HUDEP-2 (cell line): ENCODE measurements around the gene TAMM41.
"Not testable (repeated sequence)": the region's sequence is repeated elsewhere in the genome, so short reads cannot be mapped to it uniquely, and the experiment has no call there.

ENCODE experiments used
- DNase-seq, 76 experiments: peaks; one replicate each; lab custom pipeline; 2025; ENCODE audit not compliant: unreplicated experiment in 76 of 76; lab: John Stamatoyannopoulos, UW

The TAMM41 gene

GRCh38 chr3:11770477-11771391 lies 76.0 kb downstream of the TAMM41 start:
- DNase-seq = peak in 16 of 76 experiments; percentile 1 to 48 (median 16)

GRCh38 chr3:11769704-11770476 lies 76.8 kb downstream of the TAMM41 start:
- DNase-seq = no peak

GRCh38 chr3:11768604-11769003 lies 78.1 kb downstream of the TAMM41 start:
- DNase-seq = no peak

- DNase-seq = no peak
These were observed 81.7 kb downstream of the TAMM41 start for GRCh38 chr3:11764931-11765363.

GRCh38 chr3:11759996-11760395 lies 86.7 kb downstream of the TAMM41 start:
- DNase-seq = no peak

- no peak for DNase-seq
These were observed 88.8 kb downstream of the TAMM41 start for GRCh38 chr3:11757929-11758328.

GRCh38 chr3:11757441-11757875 lies 89.2 kb downstream of the TAMM41 start:
- no peak for DNase-seq

GRCh38 chr3:11755276-11755675 lies 91.4 kb downstream of the TAMM41 start:
- no peak for DNase-seq

GRCh38 chr3:11752254-11752653 lies 94.4 kb downstream of the TAMM41 start:
- not testable (repeated sequence) for DNase-seq

- DNase-seq = not testable (repeated sequence)
These were observed 98.4 kb downstream of the TAMM41 start for GRCh38 chr3:11748306-11748705.
